ENCODE data around the gene TMEM132A.

The TMEM132A gene

GRCh38 chr11:60939301-60939700, 15.0 kb downstream of the TMEM132A start:
- DNase-seq = no peak

DNA sequence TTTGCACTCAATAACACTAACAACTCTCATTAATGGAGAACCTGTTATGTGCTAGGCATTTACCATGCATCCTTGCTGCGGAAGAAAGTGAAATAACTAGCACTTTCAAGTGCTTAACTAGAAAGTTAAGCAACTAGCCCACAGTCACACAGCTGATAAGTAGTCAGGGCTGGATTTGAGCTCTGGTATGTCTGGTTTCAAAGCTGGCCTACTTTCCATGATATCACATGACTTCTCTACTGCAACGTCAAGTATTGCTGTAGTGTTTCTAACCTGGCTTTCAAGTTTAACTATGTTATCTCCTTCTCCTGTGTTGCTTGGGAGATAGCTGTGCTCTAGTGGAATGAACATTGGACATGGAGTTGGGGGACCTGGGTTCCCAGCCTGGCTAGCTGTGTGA, 15.6 kb downstream of the TMEM132A start:
- DNase-seq = no peak

- no peak for DNase-seq
Observed at GRCh38 chr11:60941371-60942119, 17.3 kb downstream of the TMEM132A start.

DNA sequence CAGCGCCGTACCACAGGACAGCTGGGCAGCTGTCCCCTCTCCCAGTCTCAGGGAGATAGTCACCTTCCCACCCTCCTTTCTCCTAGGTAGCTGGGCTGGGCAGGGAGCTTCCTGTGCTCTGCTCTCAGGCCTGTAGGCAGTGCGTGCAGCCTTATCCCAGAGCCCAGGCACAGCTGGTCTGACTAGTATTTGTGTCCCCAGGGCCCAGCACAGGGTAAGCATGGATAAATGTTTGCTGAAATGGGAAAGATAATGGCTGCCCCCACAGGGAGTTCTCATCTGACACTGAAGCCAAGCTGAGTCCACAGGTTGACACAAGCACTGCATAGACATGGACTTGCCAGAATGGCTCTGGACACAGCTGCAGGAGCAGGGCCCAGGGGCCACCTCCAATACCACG, 18.0 kb downstream of the TMEM132A start:
- DNase-seq = no peak

DNA sequence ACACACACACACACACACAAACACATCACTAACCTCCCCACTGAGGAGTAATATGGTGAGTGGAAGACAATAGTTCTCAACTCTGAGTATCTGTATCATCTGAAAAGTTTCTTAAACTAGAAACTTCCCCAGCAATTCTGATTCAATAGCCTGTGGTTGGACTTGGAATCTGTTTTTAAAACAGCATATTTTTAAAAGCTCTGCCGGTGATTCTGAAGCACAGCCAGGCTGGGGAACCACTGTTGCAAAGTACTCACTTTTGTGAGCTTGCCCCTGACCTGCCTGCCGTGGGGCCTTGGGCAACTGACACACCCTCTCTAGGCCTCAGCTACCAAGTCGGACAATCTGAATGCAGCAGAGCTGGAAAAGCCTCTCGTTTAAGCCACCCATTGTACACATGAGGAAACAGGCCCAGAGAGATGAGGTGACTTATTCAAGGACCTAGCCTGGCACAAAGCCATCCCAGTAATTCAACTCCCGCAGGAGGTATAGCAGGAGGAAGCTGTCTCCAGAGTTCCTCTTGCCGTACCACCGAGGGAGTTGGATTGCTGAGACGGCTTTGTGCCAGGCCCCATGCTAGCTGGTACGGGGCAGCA, 18.8 kb downstream of the TMEM132A start:
- DNase-seq = no peak

DNA sequence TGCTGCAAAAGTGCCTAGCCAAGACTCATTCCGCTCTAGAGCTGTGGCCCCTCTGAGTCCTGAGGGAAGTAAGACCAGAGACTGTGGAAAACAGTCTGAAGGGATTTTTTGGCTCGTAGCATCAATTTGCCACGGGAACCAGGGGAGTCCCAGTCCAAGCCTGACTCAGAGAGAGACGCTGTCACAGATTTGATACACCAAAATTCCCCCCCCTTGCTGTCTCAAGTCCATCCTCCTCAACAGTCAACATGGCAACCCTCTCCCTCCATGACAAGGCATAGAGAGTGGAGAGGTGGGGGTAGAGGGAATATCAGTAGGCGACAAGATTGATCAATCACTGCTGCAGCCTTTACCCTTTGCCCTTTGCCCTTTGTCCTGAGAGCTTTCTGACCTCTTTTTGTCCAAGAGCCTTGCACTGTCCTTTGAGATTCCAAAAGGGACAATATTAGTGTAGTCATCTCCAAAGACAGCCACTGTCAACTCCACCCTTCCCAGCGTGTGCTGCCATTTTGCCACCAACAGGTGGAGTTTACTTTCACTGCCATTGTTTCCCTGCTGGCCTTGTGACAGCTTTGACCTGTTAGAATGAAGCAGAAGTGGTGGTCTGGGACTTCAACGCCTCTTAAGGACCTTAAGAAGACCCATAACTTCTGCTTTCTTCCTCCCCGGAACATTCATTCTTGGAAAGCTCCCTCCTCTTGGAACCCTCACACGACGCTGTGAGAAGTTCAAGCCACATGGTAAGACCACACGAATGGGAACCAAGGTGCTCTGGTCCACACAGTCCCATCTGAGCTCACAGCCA, 20.4 kb downstream of the TMEM132A start:
- peak; percentile 79 to 81 for DNase-seq

- no peak for DNase-seq
Observed at GRCh38 chr11:60945295-60945667, 21.0 kb downstream of the TMEM132A start.

GRCh38 chr11:60946601-60947264, 22.5 kb downstream of the TMEM132A start:
- no peak for DNase-seq

GRCh38 chr11:60947700-60948099, 23.4 kb downstream of the TMEM132A start:
- DNase-seq = no peak

DNA sequence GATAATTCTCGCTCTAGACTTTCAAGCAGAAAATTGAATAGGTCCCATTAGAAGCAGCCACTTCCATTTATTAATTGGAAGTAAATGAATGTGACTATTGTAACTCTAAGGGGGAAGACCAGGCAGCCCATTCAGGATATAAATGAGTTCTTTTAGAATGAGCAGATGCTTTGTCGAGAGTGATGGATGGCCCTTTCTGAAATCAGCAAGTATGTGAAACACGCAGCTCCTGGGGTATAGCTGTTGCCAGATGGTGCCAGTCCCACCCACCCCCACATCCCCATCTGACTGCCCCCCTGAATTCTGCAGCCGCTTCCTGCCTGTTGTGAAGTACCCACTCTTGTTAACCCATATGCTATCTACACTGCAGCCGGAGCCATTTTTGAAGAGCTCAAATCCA, 24.0 kb downstream of the TMEM132A start:
- no peak for DNase-seq

- peak in 1 of 2 donors; percentile 50 for DNase-seq
Observed at GRCh38 chr11:60950024-60950423, 25.8 kb downstream of the TMEM132A start.

GRCh38 chr11:60950933-60951605, 26.8 kb downstream of the TMEM132A start:
- peak in 1 of 2 donors; percentile 63 for DNase-seq

GRCh38 chr11:60951606-60951903, 27.3 kb downstream of the TMEM132A start:
- no peak for DNase-seq

DNA sequence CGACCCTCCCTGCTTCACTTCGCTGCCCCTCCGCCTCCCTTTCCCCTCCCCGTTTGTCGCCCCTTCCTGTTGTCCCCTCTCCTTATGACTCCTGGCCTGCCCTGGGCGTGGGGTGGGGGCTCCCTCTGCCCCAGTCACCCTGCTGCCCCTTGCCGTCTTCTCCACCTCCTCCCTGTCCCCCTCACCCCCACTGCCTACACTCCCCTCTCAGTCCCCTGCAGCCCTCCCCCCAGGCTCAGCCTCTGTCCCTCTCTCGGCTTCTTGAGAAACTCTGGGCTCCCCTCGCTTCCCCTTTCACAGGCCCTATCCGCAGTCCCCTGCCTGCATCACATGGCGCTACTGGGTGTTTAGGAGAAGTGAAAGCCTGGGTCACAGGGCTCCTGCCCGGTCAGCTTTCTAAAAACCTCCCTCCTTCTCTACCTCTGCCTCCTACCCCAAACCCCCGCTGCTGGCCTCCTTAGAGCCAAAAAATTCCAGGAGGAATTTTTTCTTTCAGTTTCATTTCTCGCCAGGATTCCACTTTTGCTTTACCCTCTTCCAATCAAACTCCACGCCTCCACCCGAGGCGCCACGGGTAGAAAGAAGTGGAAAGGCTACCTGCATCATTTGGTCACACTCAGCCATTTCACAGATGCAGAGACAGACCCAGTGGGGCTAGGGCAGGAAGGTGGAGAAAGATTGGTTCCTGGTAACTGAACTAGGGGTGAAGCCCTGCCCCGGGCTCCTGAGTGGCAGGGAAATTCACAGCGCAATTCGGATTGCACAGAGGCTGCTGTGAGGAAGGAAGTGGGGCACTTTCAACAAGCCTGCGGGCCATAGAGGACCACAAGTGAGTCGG, 27.9 kb downstream of the TMEM132A start, which contains the start of gene SLC15A3:
Gene SLC15A3, minus strand, starts transcription at position 273 of the 838 bp plus-strand sequence. CDS start 625 bp downstream, outside the sequence.
- DNase-seq = peak; percentile 96 to 97

DNA sequence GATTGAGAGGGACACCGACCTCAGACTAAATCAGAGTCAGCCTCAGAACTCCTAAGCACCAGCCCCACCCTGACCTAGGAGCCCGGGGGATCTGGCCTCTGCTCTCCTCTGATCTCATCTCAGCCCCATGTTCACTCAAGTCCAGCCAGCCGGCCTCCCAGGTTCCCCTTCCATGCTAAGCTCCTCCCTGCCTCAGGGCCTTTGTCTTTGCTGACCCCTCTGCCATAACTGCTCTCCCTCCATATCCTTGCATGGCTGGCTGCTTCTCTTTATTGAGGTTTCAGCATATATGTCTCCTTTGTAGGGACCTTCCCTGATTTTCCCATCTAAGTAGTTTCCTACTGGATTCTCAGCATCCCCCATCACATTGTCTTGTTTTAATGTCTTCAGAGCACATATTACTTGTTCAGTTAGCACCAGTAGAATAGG, 28.5 kb downstream of the TMEM132A start:
- no peak for DNase-seq

GRCh38 chr11:60953781-60954180, 29.5 kb downstream of the TMEM132A start:
- DNase-seq = peak; percentile 90 to 97

- DNase-seq = peak; percentile 91 to 95
Observed at GRCh38 chr11:60954421-60954820, 30.2 kb downstream of the TMEM132A start.

GRCh38 chr11:60955571-60955970, 31.3 kb downstream of the TMEM132A start:
- DNase-seq = peak; percentile 49 to 55

- no peak for DNase-seq
Observed at GRCh38 chr11:60957188-60957587, 32.9 kb downstream of the TMEM132A start.

GRCh38 chr11:60959431-60959830, 35.2 kb downstream of the TMEM132A start:
- DNase-seq = no peak

- no peak for DNase-seq
Observed at GRCh38 chr11:60960405-60960804, 36.1 kb downstream of the TMEM132A start.
